ENCODE results near the gene RPL18A.
"Not testable (repeated sequence)": the region's sequence is repeated elsewhere in the genome, so short reads cannot be mapped to it uniquely, and the experiment has no call there.

Gene RPL18A

GRCh38 chr19:17866964-17867486 lies 7.3 kb downstream of the RPL18A start:
- no peak for DNase-seq (ENCODE audit: low spot score)

GRCh38 chr19:17868669-17869068 lies 9.0 kb downstream of the RPL18A start:
- no peak for DNase-seq (ENCODE audit: low spot score)

- no peak for DNase-seq (ENCODE audit: low spot score)
These were observed 9.5 kb downstream of the RPL18A start for GRCh38 chr19:17869114-17869608.

GRCh38 chr19:17871032-17871877 lies 11.5 kb downstream of the RPL18A start:
- DNase-seq (ENCODE audit: low spot score) = no peak

- no peak for DNase-seq (ENCODE audit: low spot score)
These were observed 12.2 kb downstream of the RPL18A start, which contains the start of gene SLC5A5 for GRCh38 chr19:17871878-17872250. Gene SLC5A5 (plus strand): TSS chr19:17871945. CDS start chr19:17872320, 375 bp downstream.

- DNase-seq (ENCODE audit: low spot score) = no peak
These were observed 12.7 kb downstream of the RPL18A start for GRCh38 chr19:17872251-17873001.

DNA sequence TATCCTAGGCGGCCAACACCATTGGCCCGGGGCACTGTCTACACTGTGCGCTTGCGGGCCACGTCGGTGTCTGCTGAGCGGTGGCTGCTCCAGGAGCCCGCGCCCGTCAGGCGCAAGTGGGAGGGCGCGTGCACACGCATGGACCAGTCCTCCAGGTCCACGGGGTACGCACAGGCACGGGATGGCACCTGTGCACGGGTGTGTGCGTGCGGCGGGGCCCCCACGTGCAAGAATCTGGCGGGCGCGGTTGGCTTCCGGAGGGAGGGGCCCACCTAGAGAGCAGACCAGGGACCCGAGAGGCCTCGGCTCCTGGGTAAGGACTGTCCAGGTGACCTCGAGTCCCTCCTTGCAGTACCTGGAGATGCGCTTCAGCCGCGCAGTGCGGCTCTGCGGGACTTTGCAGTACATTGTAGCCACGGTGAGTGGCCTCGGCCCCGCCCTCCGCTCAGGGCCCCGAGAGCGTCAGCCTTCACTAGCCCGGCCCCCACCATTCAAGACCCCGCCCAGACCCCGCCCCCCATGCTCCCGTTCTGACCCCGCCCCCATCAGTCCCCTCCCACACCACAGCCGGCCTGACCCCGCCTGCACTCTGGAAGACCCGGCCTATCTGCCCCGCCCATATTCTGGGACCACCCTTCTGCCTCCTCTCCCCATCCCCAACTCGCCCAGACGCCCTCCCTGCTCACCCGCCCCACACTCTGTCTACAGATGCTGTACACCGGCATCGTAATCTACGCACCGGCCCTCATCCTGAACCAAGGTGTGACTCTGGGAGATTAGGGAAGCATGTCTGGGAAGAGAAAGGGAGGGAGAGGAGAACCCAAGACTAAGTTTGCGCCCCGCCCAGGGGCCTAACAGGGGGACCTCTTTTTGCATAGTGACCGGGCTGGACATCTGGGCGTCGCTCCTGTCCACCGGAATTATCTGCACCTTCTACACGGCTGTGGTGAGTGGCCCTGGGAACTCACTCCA lies 14.4 kb downstream of the RPL18A start:
- DNase-seq (ENCODE audit: low spot score) = no peak

- DNase-seq (ENCODE audit: low spot score) = no peak
These were observed 15.0 kb downstream of the RPL18A start for GRCh38 chr19:17874758-17875135.

DNA sequence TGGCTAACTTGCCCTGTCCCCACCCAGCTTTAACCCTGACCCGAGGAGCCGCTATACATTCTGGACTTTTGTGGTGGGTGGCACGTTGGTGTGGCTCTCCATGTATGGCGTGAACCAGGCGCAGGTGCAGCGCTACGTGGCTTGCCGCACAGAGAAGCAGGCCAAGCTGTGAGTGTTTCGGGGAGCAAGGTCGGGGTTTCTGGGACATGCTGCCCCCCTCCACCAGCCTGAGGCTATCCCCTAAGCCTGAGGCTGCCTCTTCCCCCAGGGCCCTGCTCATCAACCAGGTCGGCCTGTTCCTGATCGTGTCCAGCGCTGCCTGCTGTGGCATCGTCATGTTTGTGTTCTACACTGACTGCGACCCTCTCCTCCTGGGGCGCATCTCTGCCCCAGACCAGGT lies 18.0 kb downstream of the RPL18A start:
- no peak for DNase-seq (ENCODE audit: low spot score)

GRCh38 chr19:17879466-17879865 lies 19.8 kb downstream of the RPL18A start:
- no peak for DNase-seq (ENCODE audit: low spot score)

- DNase-seq (ENCODE audit: low spot score) = no peak
These were observed 22.0 kb downstream of the RPL18A start for GRCh38 chr19:17881701-17882100.

- DNase-seq (ENCODE audit: low spot score) = no peak
These were observed 24.1 kb downstream of the RPL18A start for GRCh38 chr19:17883627-17884410.

DNA sequence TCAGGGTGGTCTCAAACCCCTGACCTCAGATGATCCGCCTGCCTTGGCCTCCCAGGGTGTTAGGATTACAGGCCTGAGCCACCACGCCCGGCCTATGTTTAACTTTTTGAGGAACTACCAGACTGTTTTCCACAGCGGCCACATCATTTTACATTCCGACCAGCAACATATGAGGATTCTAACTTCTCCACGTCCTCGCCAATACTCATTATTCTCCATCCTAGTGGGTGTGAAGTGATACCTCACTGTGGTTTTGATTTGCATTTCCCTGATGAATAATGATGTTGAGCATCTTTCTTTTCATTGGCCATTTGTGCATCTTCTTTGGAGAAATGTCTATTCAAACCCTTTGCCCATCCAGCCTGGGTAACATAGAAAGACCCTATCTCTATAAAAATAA lies 26.8 kb downstream of the RPL18A start:
- DNase-seq (ENCODE audit: low spot score) = no peak

- DNase-seq (ENCODE audit: low spot score) = not testable (repeated sequence)
These were observed 27.5 kb downstream of the RPL18A start for GRCh38 chr19:17887221-17887620.

GRCh38 chr19:17888260-17888659 lies 28.6 kb downstream of the RPL18A start:
- no peak for DNase-seq (ENCODE audit: low spot score)

GRCh38 chr19:17889609-17890214 lies 30.0 kb downstream of the RPL18A start:
- no peak for DNase-seq (ENCODE audit: low spot score)

DNA sequence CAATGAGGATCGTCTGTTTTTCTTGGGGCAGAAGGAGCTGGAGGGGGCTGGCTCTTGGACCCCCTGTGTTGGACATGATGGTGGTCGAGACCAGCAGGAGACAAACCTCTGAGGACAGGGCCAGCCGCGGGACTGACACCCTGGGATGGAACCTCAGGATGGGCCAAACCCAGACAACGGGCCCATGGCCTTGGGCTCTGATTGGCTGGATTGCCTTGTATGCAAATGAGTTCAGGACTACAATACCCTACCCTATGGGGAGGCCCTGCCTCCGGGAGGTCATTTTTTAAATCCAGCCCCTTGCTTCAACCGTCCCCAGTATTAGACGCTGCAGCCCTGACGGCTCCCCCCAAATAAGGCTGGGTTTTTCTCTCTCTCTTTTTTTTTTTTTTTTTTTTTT lies 34.1 kb downstream of the RPL18A start:
- DNase-seq (ENCODE audit: low spot score) = no peak

GRCh38 chr19:17902701-17903100 lies 43.0 kb downstream of the RPL18A start:
- no peak for DNase-seq (ENCODE audit: low spot score)

- no peak for DNase-seq (ENCODE audit: low spot score)
These were observed 48.5 kb downstream of the RPL18A start for GRCh38 chr19:17908244-17908643.

DNA sequence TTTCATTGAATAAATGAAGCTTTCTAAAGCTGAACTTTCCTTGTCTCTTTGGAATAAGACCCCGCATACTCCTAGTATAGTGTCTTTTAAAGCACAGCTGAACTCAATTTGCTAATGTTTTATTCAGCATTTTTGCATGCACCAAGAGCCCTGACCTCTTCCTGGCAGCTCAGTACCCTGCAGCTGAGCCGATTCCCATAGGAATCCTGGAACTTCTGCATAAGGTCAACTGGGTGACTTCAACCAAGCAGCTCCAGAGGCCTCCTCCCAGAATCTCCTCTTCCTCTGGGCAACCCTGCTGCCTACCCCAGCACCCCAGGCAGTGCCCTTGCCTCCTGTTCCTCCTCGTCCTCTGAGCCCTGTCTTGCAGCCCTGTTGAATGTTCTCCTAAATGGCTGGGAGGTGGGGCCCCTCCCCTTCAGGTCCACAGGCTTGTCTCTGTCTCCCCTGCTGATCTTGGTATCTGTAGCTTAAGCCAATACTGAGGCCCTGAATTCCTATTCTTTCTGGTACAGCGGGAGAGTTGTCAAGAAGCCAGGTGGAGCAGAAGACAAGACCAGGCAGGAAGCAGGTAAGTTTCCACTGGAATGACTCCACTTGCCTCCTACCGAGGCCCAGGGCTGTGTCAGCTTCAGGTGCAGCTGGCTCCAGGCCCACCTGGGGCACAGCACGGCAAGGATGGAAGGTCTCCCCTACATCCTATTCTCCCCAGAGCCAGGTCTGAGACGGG lies 49.5 kb downstream of the RPL18A start:
- no peak for DNase-seq (ENCODE audit: low spot score)
